HepG2 (cell line): ENCODE results near the gene TBC1D16. TPM values are rescaled to one million over a fixed set of nuclear protein-coding genes. Genes with fewer than 3 reads are reported as not detected.

ENCODE experiments used
- GATAD2A ChIP-seq: IDR thresholded peaks from 2 replicates; pipeline ENCODE4 v1.6.1; 2016
- MIER2 ChIP-seq: IDR thresholded peaks from 2 replicates; pipeline ENCODE4 v1.6.1; 2016; ENCODE audit warnings: missing biosample characterization, missing genetic modification reagents
- MYC ChIP-seq: sonication (generic); formaldehyde crosslinking; IDR thresholded peaks from 2 replicates; pipeline ENCODE4 v1.9.0; 2021; ENCODE audit warnings: missing genetic modification reagents, borderline replicate concordance
- RARG ChIP-seq: sonication (generic); formaldehyde crosslinking; IDR thresholded peaks from 2 replicates; pipeline ENCODE4 v1.4.0; 2020; ENCODE audit warnings: low read depth, mild to moderate bottlenecking, missing genetic modification reagents
- REXO4 ChIP-seq: sonication (generic); formaldehyde crosslinking; IDR thresholded peaks from 2 replicates; pipeline ENCODE4 v1.8.0; 2022; ENCODE audit warnings: missing genetic modification reagents, mild to moderate bottlenecking, borderline replicate concordance
- RFX5 ChIP-seq: IDR thresholded peaks from 2 replicates; pipeline ENCODE4 v1.6.1; 2011; ENCODE audit warnings: low read depth, low read length, improper control_type of control experiment
- ZFP62 ChIP-seq: sonication (generic); formaldehyde crosslinking; IDR thresholded peaks from 2 replicates; pipeline ENCODE4 v1.4.0; 2020; ENCODE audit warnings: missing genetic modification reagents
- ZNF230 ChIP-seq: sonication (generic); formaldehyde crosslinking; IDR thresholded peaks from 2 replicates; pipeline ENCODE4 v1.4.0; 2020; ENCODE audit warnings: mild to moderate bottlenecking, missing genetic modification reagents
- ZNF34 ChIP-seq: sonication (generic); formaldehyde crosslinking; IDR thresholded peaks from 2 replicates; pipeline ENCODE4 v1.4.0; 2020; ENCODE audit warnings: mild to moderate bottlenecking, missing genetic modification reagents, borderline replicate concordance
- ZNF501 ChIP-seq: sonication (generic); formaldehyde crosslinking; IDR thresholded peaks from 2 replicates; pipeline ENCODE4 v1.5.1; 2020; ENCODE audit warnings: mild to moderate bottlenecking, moderate library complexity, missing genetic modification reagents
- ZSCAN12 ChIP-seq: sonication (generic); formaldehyde crosslinking; IDR thresholded peaks from 2 replicates; pipeline ENCODE4 v1.9.0; 2021; ENCODE audit warnings: mild to moderate bottlenecking, missing genetic modification reagents
- polyA plus RNA-seq, 8 experiments: library from polyadenylated mRNA; depleted of rRNA in 3 of 8; stranded (reverse) in 7 of 8; unstranded in 1 of 8; fragments of >200 nt; fragmentation: Illumina TruSeq in 4 of 8; extraction: Trizol in 4 of 8; gene quantifications; 2 replicates each; pipeline versions ENCODE4 v1.2.1 to v1.2.3, GENCODE V29; 2011 to 2016; ENCODE audit warnings: low read depth in 4 of 8, missing spikeins in 1 of 8, mixed read lengths in 1 of 8; ENCODE audit not compliant: insufficient read depth in 1 of 8
- total RNA-seq, 5 experiments: library from RNA; depleted of rRNA; stranded (reverse); fragments of >200 nt; fragmentation: Illumina TruSeq; extraction: Trizol; gene quantifications; 2 replicates each; pipeline ENCODE4 v1.2.3, GENCODE V29; 2016; ENCODE audit warnings: low read depth in 1 of 5
- TF ChIP-seq, protein P1 (sequence below): sonication (generic); formaldehyde crosslinking; IDR thresholded peaks from 2 replicates; pipeline ENCODE4 v1.4.0; 2020; ENCODE audit warnings: mild to moderate bottlenecking, missing genetic modification reagents
- TF ChIP-seq, protein P2 (sequence below): IDR thresholded peaks from 2 replicates; pipeline ENCODE4 v1.6.1; 2016; ENCODE audit warnings: mild to moderate bottlenecking, missing biosample characterization, missing genetic modification reagents
- TF ChIP-seq, protein P3 (sequence below): sonication (generic); formaldehyde crosslinking; IDR thresholded peaks from 2 replicates; pipeline ENCODE4 v1.4.0; 2020; ENCODE audit warnings: missing genetic modification reagents
- TF ChIP-seq, protein P4 (sequence below): sonication (generic); formaldehyde crosslinking; IDR thresholded peaks from 2 replicates; pipeline ENCODE4 v1.5.0; 2020; ENCODE audit warnings: mild to moderate bottlenecking, missing genetic modification reagents

Gene TBC1D16
- total and polyA plus RNA-seq, 2 of the 13 experiments (the other 11 are each of a cell fraction or from before 2014, with no cell fraction given): 14.9 to 24.9 TPM

DNA sequence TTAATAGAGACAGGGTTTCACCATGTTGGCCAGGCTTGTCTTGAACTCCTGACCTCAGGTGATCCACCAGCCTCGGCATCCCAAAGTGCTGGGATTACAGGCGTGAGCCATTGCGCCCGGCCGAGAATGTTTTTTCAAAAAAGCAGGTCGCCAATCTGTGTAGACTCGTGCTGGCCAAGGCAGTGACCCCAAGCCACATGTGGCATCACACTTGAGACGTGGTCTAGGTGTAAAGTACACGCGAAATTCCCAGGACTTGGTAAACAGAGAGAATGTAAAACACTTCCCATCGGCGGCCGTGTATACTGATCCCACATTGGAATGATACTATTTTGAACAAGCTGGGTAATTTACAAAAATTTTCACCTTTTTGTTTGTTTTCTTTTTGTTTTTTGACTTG, 41.1 kb downstream of the TBC1D16 start (continued):
- no peak for TF ChIP-seq RARG (CRISPR knock-in tag)
- TF ChIP-seq ZNF34 (CRISPR knock-in tag): no peak
- TF ChIP-seq MYC (CRISPR knock-in tag): no peak
- no peak for TF ChIP-seq RFX5
- no peak for TF ChIP-seq ZSCAN12 (CRISPR knock-in tag)
- TF ChIP-seq, protein P1, sequence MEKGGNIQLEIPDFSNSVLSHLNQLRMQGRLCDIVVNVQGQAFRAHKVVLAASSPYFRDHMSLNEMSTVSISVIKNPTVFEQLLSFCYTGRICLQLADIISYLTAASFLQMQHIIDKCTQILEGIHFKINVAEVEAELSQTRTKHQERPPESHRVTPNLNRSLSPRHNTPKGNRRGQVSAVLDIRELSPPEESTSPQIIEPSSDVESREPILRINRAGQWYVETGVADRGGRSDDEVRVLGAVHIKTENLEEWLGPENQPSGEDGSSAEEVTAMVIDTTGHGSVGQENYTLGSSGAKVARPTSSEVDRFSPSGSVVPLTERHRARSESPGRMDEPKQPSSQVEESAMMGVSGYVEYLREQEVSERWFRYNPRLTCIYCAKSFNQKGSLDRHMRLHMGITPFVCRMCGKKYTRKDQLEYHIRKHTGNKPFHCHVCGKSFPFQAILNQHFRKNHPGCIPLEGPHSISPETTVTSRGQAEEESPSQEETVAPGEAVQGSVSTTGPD (CRISPR knock-in tag): no peak
- no peak for TF ChIP-seq ZFP62 (CRISPR knock-in tag)
- TF ChIP-seq, protein P2, sequence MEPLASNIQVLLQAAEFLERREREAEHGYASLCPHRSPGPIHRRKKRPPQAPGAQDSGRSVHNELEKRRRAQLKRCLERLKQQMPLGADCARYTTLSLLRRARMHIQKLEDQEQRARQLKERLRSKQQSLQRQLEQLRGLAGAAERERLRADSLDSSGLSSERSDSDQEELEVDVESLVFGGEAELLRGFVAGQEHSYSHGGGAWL (CRISPR knock-in tag): no peak
- TF ChIP-seq GATAD2A (CRISPR knock-in tag): peak; percentile 21; the same call in 1 of the 2 replicates
- no peak for TF ChIP-seq REXO4 (CRISPR knock-in tag)
- TF ChIP-seq, protein P3, sequence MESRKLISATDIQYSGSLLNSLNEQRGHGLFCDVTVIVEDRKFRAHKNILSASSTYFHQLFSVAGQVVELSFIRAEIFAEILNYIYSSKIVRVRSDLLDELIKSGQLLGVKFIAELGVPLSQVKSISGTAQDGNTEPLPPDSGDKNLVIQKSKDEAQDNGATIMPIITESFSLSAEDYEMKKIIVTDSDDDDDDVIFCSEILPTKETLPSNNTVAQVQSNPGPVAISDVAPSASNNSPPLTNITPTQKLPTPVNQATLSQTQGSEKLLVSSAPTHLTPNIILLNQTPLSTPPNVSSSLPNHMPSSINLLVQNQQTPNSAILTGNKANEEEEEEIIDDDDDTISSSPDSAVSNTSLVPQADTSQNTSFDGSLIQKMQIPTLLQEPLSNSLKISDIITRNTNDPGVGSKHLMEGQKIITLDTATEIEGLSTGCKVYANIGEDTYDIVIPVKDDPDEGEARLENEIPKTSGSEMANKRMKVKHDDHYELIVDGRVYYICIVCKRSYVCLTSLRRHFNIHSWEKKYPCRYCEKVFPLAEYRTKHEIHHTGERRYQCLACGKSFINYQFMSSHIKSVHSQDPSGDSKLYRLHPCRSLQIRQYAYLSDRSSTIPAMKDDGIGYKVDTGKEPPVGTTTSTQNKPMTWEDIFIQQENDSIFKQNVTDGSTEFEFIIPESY (CRISPR knock-in tag): peak; percentile 60; the same call in 1 of the 2 replicates
- no peak for TF ChIP-seq MIER2 (CRISPR knock-in tag)
- TF ChIP-seq, protein P4, sequence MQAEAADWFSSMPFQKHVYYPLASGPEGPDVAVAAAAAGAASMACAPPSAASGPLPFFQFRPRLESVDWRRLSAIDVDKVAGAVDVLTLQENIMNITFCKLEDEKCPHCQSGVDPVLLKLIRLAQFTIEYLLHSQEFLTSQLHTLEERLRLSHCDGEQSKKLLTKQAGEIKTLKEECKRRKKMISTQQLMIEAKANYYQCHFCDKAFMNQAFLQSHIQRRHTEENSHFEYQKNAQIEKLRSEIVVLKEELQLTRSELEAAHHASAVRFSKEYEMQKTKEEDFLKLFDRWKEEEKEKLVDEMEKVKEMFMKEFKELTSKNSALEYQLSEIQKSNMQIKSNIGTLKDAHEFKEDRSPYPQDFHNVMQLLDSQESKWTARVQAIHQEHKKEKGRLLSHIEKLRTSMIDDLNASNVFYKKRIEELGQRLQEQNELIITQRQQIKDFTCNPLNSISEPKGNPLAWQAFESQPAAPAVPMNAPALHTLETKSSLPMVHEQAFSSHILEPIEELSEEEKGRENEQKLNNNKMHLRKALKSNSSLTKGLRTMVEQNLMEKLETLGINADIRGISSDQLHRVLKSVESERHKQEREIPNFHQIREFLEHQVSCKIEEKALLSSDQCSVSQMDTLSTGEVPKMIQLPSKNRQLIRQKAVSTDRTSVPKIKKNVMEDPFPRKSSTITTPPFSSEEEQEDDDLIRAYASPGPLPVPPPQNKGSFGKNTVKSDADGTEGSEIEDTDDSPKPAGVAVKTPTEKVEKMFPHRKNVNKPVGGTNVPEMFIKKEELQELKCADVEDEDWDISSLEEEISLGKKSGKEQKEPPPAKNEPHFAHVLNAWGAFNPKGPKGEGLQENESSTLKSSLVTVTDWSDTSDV (CRISPR knock-in tag): 0 out of 2 replicates have a peak, but pooled peaks have one; percentile 41
- no peak for TF ChIP-seq ZNF501 (CRISPR knock-in tag)
- no peak for TF ChIP-seq ZNF230 (CRISPR knock-in tag)
